ENCODE measurements around the gene CTTNBP2. TPM values are rescaled to one million over a fixed set of nuclear protein-coding genes. Genes with fewer than 3 reads are reported as not detected.

The CTTNBP2 gene
- total and polyA plus RNA-seq, 2 donors (not counting 1 experiment from before 2014, with no cell fraction given) = 0.04 to 0.27 TPM

- no peak overlapping the region for H3K4me2 ChIP-seq (replicated peaks; ENCODE audit: low read depth, low read length, poor library complexity, severe bottlenecking)
- H3K9me3 ChIP-seq (ENCODE audit: control extremely low read depth in 1 of 3, control insufficient read depth in 2 of 3, insufficient read depth in 1 of 3, low read length in 2 of 3) = no peaks in the 10 kb centered on the region
- no peaks in the 10 kb centered on the region for H3K27me3 ChIP-seq (replicated peaks in 1 of 4; ENCODE audit: control extremely low read depth in 1 of 4, control insufficient read depth in 3 of 4, insufficient read depth in 4 of 4, low read length in 3 of 4)
- no peak overlapping the region for H3K9ac ChIP-seq (ENCODE audit: low read length)
- Mint-ChIP-seq H3K27me3 (no peaks in the 10 kb centered on the region), H3K4me3 (no peak overlapping the region), H3K4me1 (no peaks in the 10 kb centered on the region), H3K27ac (no peak overlapping the region), H3K9me3 (ENCODE audit: insufficient read depth) (no peaks in the 10 kb centered on the region)
- ChIA-PET CTCF (no interaction called here), POLR2A (no interaction called here)
- no peak for ATAC-seq (ENCODE audit: low read depth)
- no CpG with 5 or more reads among the region's 3 CpGs for WGBS (ENCODE audit: insufficient coverage)
- intact Hi-C loops (cut with micrococcal nuclease) = no loop called here
- no peak overlapping the region for H2AFZ ChIP-seq (ENCODE audit: insufficient read depth, low read depth, low read length, poor library complexity, severe bottlenecking)
- H4K20me1 ChIP-seq (ENCODE audit: control insufficient read depth, insufficient read depth, low read length, poor library complexity, severe bottlenecking) = no peaks in the 10 kb centered on the region
- H3K27ac ChIP-seq (ENCODE audit: low read length in 2 of 2) = no peak overlapping the region
- H3K79me2 ChIP-seq (ENCODE audit: control insufficient read depth, insufficient read depth, low read length) = no peaks in the 10 kb centered on the region
- no peaks in the 10 kb centered on the region for H3K4me1 ChIP-seq (ENCODE audit: control insufficient read depth in 2 of 2, insufficient read depth in 2 of 2, low read length in 2 of 2)
- no peak overlapping the region for H3K4me3 ChIP-seq (ENCODE audit: control extremely low read depth in 1 of 5, extremely low read depth in 1 of 5, insufficient read depth in 1 of 5, low read depth in 2 of 5, low read length in 4 of 5)
- DNase-seq = no peak
- TF ChIP-seq CTCF (IDR thresholded peaks at IDR 0.05) (no peak), EZH2 (IDR thresholded peaks at IDR 0.05; ENCODE audit: borderline replicate concordance, insufficient read depth, low read depth, low read length, poor library complexity, severe bottlenecking) (no peak)
- H3K36me3 ChIP-seq (replicated peaks in 1 of 2; ENCODE audit: control extremely low read depth in 1 of 2, control insufficient read depth in 1 of 2, extremely low read depth in 1 of 2, insufficient read depth in 2 of 2, low read length in 1 of 2) = no peaks in the 10 kb centered on the region
Measured at GRCh38 chr7:117690147-117690546, 183.1 kb downstream of the CTTNBP2 start.

GRCh38 chr7:117689406-117689805, 183.8 kb downstream of the CTTNBP2 start:
- TF ChIP-seq CTCF (IDR thresholded peaks at IDR 0.05) (no peak), EZH2 (IDR thresholded peaks at IDR 0.05; ENCODE audit: borderline replicate concordance, insufficient read depth, low read depth, low read length, poor library complexity, severe bottlenecking) (no peak)
- H3K36me3 ChIP-seq (replicated peaks in 1 of 2; ENCODE audit: control extremely low read depth in 1 of 2, control insufficient read depth in 1 of 2, extremely low read depth in 1 of 2, insufficient read depth in 2 of 2, low read length in 1 of 2) = no peaks in the 10 kb centered on the region
- H3K27me3 ChIP-seq (replicated peaks in 1 of 4; ENCODE audit: control extremely low read depth in 1 of 4, control insufficient read depth in 3 of 4, insufficient read depth in 4 of 4, low read length in 3 of 4) = no peaks in the 10 kb centered on the region
- intact Hi-C loops (cut with micrococcal nuclease) = no loop called here
- Mint-ChIP-seq H3K27me3 (no peaks in the 10 kb centered on the region), H3K4me1 (no peaks in the 10 kb centered on the region), H3K27ac (no peak overlapping the region), H3K9me3 (ENCODE audit: insufficient read depth) (no peaks in the 10 kb centered on the region), H3K4me3 (no peak overlapping the region)
- no peaks in the 10 kb centered on the region for H3K4me1 ChIP-seq (ENCODE audit: control insufficient read depth in 2 of 2, insufficient read depth in 2 of 2, low read length in 2 of 2)
- H3K27ac ChIP-seq (ENCODE audit: low read length in 2 of 2) = no peak overlapping the region
- no peak overlapping the region for H2AFZ ChIP-seq (ENCODE audit: insufficient read depth, low read depth, low read length, poor library complexity, severe bottlenecking)
- POLR2A ChIA-PET = no interaction called here
- ATAC-seq (ENCODE audit: low read depth) (no peak), DNase-seq (no peak)
- H4K20me1 ChIP-seq (ENCODE audit: control insufficient read depth, insufficient read depth, low read length, poor library complexity, severe bottlenecking) = no peaks in the 10 kb centered on the region
- H3K4me3 ChIP-seq (ENCODE audit: control extremely low read depth in 1 of 5, extremely low read depth in 1 of 5, insufficient read depth in 1 of 5, low read depth in 2 of 5, low read length in 4 of 5) = no peak overlapping the region
- no peak overlapping the region for H3K4me2 ChIP-seq (replicated peaks; ENCODE audit: low read depth, low read length, poor library complexity, severe bottlenecking)
- no peaks in the 10 kb centered on the region for H3K79me2 ChIP-seq (ENCODE audit: control insufficient read depth, insufficient read depth, low read length)
- CTCF ChIA-PET = no interaction called here
- no peak overlapping the region for H3K9ac ChIP-seq (ENCODE audit: low read length)
- H3K9me3 ChIP-seq (ENCODE audit: control extremely low read depth in 1 of 3, control insufficient read depth in 2 of 3, insufficient read depth in 1 of 3, low read length in 2 of 3) = no peaks in the 10 kb centered on the region
